ENCODE measurements around the gene IQCM.

IQCM gene

GRCh38 chr4:149702414-149703293 is 113.0 kb downstream of the IQCM start:
- H3K4me3 ChIP-seq (ENCODE audit: low read depth, low read length) = no peak overlapping the region
- no peaks in the 10 kb centered on the region for H3K36me3 ChIP-seq (ENCODE audit: control insufficient read depth in 2 of 2, insufficient read depth in 1 of 2, low read length in 2 of 2)
- H3K9me3 ChIP-seq (ENCODE audit: control insufficient read depth, insufficient read depth, low read depth, low read length) = no peaks in the 10 kb centered on the region
- CTCF ChIA-PET = no interaction called here
- TF ChIP-seq ZNF791 (tag by site-specific recombination; IDR thresholded peaks at IDR 0.05) = no peak
- TF ChIP-seq, protein P1, sequence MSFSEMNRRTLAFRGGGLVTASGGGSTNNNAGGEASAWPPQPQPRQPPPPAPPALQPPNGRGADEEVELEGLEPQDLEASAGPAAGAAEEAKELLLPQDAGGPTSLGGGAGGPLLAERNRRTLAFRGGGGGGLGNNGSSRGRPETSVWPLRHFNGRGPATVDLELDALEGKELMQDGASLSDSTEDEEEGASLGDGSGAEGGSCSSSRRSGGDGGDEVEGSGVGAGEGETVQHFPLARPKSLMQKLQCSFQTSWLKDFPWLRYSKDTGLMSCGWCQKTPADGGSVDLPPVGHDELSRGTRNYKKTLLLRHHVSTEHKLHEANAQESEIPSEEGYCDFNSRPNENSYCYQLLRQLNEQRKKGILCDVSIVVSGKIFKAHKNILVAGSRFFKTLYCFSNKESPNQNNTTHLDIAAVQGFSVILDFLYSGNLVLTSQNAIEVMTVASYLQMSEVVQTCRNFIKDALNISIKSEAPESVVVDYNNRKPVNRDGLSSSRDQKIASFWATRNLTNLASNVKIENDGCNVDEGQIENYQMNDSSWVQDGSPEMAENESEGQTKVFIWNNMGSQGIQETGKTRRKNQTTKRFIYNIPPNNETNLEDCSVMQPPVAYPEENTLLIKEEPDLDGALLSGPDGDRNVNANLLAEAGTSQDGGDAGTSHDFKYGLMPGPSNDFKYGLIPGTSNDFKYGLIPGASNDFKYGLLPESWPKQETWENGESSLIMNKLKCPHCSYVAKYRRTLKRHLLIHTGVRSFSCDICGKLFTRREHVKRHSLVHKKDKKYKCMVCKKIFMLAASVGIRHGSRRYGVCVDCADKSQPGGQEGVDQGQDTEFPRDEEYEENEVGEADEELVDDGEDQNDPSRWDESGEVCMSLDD (tag by site-specific recombination; IDR thresholded peaks at IDR 0.05) = no peak
- TF ChIP-seq ZNF121 (tag by site-specific recombination; IDR thresholded peaks at IDR 0.05) = no peak
- TF ChIP-seq ZNF146 (tag by site-specific recombination; IDR thresholded peaks at IDR 0.05) = no peak
- no peak for TF ChIP-seq GLI4 (tag by site-specific recombination; IDR thresholded peaks at IDR 0.05)
- TF ChIP-seq ZNF521 (tag by site-specific recombination; IDR thresholded peaks at IDR 0.05) = no peak
- no peak for TF ChIP-seq TCF7L2 (IDR thresholded peaks at IDR 0.05; ENCODE audit: borderline replicate concordance, low read depth, low read length)
- TF ChIP-seq ZNF830 (tag by site-specific recombination; IDR thresholded peaks at IDR 0.05; ENCODE audit: low read depth) = no peak
- no peak for TF ChIP-seq SP7 (tag by site-specific recombination; IDR thresholded peaks at IDR 0.05)
- TF ChIP-seq, protein P2, sequence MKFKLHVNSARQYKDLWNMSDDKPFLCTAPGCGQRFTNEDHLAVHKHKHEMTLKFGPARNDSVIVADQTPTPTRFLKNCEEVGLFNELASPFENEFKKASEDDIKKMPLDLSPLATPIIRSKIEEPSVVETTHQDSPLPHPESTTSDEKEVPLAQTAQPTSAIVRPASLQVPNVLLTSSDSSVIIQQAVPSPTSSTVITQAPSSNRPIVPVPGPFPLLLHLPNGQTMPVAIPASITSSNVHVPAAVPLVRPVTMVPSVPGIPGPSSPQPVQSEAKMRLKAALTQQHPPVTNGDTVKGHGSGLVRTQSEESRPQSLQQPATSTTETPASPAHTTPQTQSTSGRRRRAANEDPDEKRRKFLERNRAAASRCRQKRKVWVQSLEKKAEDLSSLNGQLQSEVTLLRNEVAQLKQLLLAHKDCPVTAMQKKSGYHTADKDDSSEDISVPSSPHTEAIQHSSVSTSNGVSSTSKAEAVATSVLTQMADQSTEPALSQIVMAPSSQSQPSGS (tag by site-specific recombination; IDR thresholded peaks at IDR 0.05; ENCODE audit: low read depth) = no peak
- no peaks in the 10 kb centered on the region for H3K4me1 ChIP-seq (ENCODE audit: control insufficient read depth, insufficient read depth, low read length)
- no peak overlapping the region for H3K27ac ChIP-seq (ENCODE audit: extremely low read depth, low read depth, low read length)
- POLR2A ChIA-PET = no interaction called here

DNA sequence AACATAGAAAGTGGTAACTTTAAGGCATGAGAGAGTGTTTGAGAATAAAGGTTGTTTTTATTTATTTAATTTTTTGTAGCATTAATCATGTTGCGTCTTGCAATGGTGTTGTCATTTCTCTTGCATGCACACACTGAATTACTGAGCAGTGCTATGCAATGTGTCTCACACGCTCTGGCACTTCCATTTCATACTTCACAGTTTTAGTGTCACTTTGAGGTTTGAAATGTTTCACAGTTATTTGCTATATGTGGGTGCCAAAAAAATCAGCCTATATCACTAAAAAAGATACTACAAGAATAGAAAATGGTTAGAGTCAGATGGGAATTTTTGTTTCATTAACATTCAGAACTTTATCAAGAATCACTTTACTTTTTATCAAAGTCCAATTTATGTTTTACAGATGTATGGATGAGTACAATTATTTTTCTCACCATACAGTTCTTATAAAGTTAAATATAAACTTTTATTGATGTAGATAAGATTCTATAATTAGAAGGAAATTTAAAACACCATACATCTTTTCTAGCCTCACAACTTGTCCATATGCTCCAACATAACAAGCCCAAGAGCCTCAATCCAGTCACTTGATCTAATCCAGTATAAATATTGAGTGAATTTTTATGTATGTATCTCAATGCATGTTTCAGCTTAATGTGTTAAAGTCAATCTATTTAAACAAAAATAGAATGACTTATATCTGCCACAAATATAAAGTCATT is 114.0 kb downstream of the IQCM start:
- H3K27ac ChIP-seq (ENCODE audit: extremely low read depth, low read depth, low read length) = no peak overlapping the region
- ChIA-PET CTCF (no interaction called here), POLR2A (no interaction called here)
- H3K4me3 ChIP-seq (ENCODE audit: low read depth, low read length) = no peak overlapping the region
- TF ChIP-seq KLF8 (tag by site-specific recombination; IDR thresholded peaks at IDR 0.05) (no peak), ZNF132 (tag by site-specific recombination; IDR thresholded peaks at IDR 0.05; ENCODE audit: borderline replicate concordance) (no peak), KLF1 (tag by site-specific recombination; IDR thresholded peaks at IDR 0.05) (no peak), TSHZ1 (tag by site-specific recombination; IDR thresholded peaks at IDR 0.05; ENCODE audit: borderline replicate concordance) (no peak), ZNF23 (tag by site-specific recombination; IDR thresholded peaks at IDR 0.05; ENCODE audit: borderline replicate concordance) (no peak), OVOL3 (tag by site-specific recombination; IDR thresholded peaks at IDR 0.05) (no peak), ZNF302 (tag by site-specific recombination; IDR thresholded peaks at IDR 0.05; ENCODE audit: low read depth) (no peak), ZNF211 (tag by site-specific recombination; IDR thresholded peaks at IDR 0.05; ENCODE audit: low read depth) (no peak), HOXC10 (CRISPR knock-in tag; IDR thresholded peaks at IDR 0.05) (no peak)
- TF ChIP-seq, protein P2 (tag by site-specific recombination; IDR thresholded peaks at IDR 0.05; ENCODE audit: low read depth) = no peak
- no peaks in the 10 kb centered on the region for H3K9me3 ChIP-seq (ENCODE audit: control insufficient read depth, insufficient read depth, low read depth, low read length)
- H3K36me3 ChIP-seq (ENCODE audit: control insufficient read depth in 2 of 2, insufficient read depth in 1 of 2, low read length in 2 of 2) = no peaks in the 10 kb centered on the region
- no peaks in the 10 kb centered on the region for H3K4me1 ChIP-seq (ENCODE audit: control insufficient read depth, insufficient read depth, low read length)
